Erythroblast (primary cell): Measurements from ENCODE around the gene GMDS.

ENCODE experiments used
- GATA1 ChIP-seq: IDR thresholded peaks from 2 replicates; pipeline ENCODE4 v1.6.1; 2011; ENCODE audit warnings: low read depth, mild to moderate bottlenecking, control low read depth, low read length, moderate library complexity
- POLR2A ChIP-seq: IDR thresholded peaks from 2 replicates; pipeline ENCODE4 v1.6.1; 2011; ENCODE audit warnings: mild to moderate bottlenecking, low read length

DNA sequence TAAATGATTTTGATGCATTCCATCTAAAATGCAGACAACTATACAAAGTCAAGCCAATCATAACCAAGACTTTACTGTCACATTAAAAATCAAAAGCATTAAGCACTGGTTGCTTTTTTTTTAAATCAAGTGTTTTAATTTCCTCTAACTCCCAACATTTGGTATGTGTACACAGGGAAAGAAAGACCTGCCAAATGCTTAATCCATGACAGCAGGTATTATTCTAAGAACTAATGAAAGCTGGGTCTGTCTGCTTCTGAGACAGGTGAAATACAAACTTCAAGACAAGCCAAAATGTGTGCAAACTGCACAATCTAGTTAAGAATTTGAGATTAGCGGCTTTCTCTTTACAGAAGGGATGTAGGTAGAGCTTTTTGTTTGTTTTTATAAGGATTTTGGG lies 126.1 kb downstream of the GMDS start:
- TF ChIP-seq POLR2A (no peak), GATA1 (no peak)
